Muscle layer of colon (tissue), 2 donors: ENCODE results near the gene VCAN.
A peak's percentile ranks its signal among the peaks of the same experiment; 100 is the strongest.
"Not testable (repeated sequence)": the region's sequence is repeated elsewhere in the genome, so short reads cannot be mapped to it uniquely, and the experiment has no call there.

Experiments used
- H3K27ac ChIP-seq: one replicate; pipeline ENCODE4 v1.7.0; 2013; ENCODE audit warnings: low read depth, mild to moderate bottlenecking, low read length, moderate library complexity
- H3K27me3 ChIP-seq, 2 donors: one replicate each; pipeline ENCODE4 v1.7.0; 2013; ENCODE audit warnings: low read length in 2 of 2, mild to moderate bottlenecking in 2 of 2; ENCODE audit not compliant: insufficient read depth in 2 of 2, control insufficient read depth in 1 of 2
- H3K36me3 ChIP-seq: one replicate; pipeline ENCODE4 v1.7.0; 2013; ENCODE audit warnings: mild to moderate bottlenecking, low read length; ENCODE audit not compliant: insufficient read depth
- H3K4me1 ChIP-seq: one replicate; pipeline ENCODE4 v1.7.0; 2013; ENCODE audit warnings: mild to moderate bottlenecking, low read length; ENCODE audit not compliant: insufficient read depth
- H3K4me3 ChIP-seq, 2 donors: one replicate each; pipeline ENCODE4 v1.7.0; 2013; ENCODE audit warnings: low read length in 2 of 2, low read depth in 1 of 2, mild to moderate bottlenecking in 1 of 2, moderate library complexity in 1 of 2
- H3K9ac ChIP-seq: one replicate; pipeline ENCODE4 v1.7.0; 2013; ENCODE audit warnings: low read length
- H3K9me3 ChIP-seq: one replicate; pipeline ENCODE4 v1.7.0; 2013; ENCODE audit warnings: mild to moderate bottlenecking, low read length
- donor health status: abdominal sarcoma.
- donor health status: Adenocarcinoma of cecum.

The VCAN gene

DNA sequence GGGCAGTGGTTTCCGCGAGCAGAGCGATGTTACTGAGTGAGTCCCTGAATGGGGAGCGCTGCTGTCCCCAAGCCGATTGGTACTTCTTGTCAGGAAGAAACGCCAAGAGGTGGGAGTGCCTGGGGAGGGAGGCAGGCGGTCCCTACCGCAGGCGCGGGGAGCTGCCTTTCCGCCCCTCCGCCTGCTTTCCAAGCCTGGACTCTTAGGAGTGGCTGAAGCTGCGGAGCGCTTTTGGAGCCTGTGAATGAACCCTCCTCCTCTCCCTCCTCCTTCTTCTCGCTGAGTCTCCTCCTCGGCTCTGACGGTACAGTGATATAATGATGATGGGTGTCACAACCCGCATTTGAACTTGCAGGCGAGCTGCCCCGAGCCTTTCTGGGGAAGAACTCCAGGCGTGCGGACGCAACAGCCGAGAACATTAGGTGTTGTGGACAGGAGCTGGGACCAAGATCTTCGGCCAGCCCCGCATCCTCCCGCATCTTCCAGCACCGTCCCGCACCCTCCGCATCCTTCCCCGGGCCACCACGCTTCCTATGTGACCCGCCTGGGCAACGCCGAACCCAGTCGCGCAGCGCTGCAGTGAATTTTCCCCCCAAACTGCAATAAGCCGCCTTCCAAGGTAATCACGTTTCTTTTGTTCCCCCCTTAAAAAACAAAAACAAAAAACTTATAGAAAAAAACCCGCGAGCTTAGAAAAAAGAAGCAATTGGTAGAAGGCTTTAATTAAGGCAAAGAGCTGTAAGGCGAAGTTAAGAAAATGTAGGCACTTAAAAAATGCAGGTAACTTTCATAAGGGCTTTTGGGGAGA, at the start of gene VCAN:
Gene VCAN (plus strand): TSS at position 340 of the 808 bp plus-strand sequence. CDS start 11,775 bp downstream, outside the sequence.
- Histone ChIP-seq H3K27me3 (peaks cover 16 to 48% of the 10 kb centered on the region in 2 donors), H3K36me3 (no peaks in the 10 kb centered on the region), H3K4me3 (peak within 1 kb of the TSS; percentile 61 to 62), H3K9me3 (no peaks in the 10 kb centered on the region), H3K9ac (no peak within 1 kb of the TSS), H3K4me1 (peaks cover 4% of the 10 kb centered on the region), H3K27ac (peak within 1 kb of the TSS; percentile 68)

DNA sequence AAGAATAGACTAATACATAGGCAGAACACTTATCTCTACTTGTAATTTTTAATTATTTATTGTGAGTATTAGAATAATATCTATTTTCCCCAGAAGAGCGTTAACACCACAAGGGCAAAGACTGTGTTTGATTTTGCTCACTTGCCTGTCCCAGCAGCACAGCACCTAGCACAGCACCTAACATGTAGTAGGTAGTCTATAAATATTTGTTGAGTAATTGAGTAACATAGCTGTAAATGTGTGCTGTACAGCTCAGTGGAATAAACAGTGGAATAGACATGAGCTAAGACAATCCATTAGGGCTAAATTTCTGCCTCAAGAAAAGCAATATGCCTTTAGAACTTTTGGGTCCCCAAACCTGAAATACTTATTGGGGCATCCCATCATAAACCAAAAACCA, 49.3 kb upstream of the VCAN start:
- Histone ChIP-seq H3K4me1 (no peaks in the 10 kb centered on the region), H3K4me3 (no peak overlapping the region), H3K9me3 (no peaks in the 10 kb centered on the region), H3K27me3 (no peaks in the 10 kb centered on the region), H3K27ac (no peak overlapping the region), H3K9ac (no peak overlapping the region), H3K36me3 (no peaks in the 10 kb centered on the region)

DNA sequence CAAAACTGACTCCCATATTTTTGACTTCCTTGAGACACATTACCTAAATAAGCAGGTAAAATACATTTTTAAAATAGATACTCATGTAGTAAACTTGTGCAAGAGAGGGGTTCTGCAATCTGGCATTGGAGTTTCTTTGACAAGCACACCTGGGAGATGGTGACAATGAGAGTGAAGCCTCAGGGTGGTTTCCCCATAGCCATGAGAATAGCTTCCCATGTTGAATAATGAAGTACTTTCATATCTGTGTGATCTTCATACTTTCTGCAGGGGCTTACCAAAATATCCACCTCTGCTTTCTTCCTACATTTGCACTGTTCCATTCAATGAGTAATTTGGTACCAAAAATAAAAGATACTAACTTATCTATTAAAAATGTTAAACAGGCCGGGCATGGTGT, 44.7 kb upstream of the VCAN start:
- no peaks in the 10 kb centered on the region for H3K9me3 ChIP-seq
- H3K9ac ChIP-seq = no peak overlapping the region
- no peaks in the 10 kb centered on the region for H3K27me3 ChIP-seq
- no peak overlapping the region for H3K4me3 ChIP-seq
- H3K27ac ChIP-seq = no peak overlapping the region
- H3K4me1 ChIP-seq = no peaks in the 10 kb centered on the region
- no peaks in the 10 kb centered on the region for H3K36me3 ChIP-seq

DNA sequence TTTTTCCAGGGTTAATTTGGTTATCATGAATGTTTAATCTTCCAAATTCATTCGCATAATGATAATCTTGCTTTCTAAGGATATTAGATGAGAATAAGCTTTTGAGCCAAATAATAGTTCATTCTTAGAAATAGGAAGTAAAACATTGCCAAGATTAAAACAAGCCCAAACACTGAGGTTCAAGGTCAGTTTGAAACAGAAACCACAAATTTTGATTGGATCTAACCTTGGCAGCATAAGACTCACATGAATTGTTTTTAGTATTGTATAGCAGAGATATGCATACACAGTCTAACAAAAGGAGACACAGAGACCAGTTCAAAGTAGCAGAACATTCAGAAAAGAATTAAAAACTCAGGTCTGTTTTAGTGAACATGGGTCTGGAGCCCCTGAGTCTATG, 43.4 kb upstream of the VCAN start:
- H3K4me3 ChIP-seq = no peak overlapping the region
- no peaks in the 10 kb centered on the region for H3K27me3 ChIP-seq
- no peak overlapping the region for H3K27ac ChIP-seq
- no peaks in the 10 kb centered on the region for H3K4me1 ChIP-seq
- H3K36me3 ChIP-seq = no peaks in the 10 kb centered on the region
- H3K9me3 ChIP-seq = no peaks in the 10 kb centered on the region
- no peak overlapping the region for H3K9ac ChIP-seq

DNA sequence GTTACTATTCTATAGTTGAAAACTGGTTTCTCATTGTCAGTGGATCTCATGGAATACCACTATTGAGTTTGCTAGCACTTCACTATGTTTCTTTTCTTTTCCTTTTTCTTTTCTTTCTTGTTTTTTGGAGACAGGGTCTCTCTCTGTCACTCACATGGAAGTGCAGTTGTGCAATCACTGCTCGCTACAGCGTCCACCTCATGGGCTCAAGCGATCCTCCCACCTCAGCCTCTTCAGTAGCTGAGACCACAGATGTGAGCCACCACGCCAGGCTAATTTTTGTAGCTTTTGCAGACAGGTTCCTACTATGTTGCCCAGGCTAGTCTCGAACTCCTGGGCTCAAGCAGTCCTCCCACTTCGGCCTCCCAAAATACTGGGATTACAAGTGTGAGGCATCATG, 42.7 kb upstream of the VCAN start:
- H3K4me3 ChIP-seq = no peak overlapping the region
- no peak overlapping the region for H3K27ac ChIP-seq
- no peaks in the 10 kb centered on the region for H3K36me3 ChIP-seq
- H3K9me3 ChIP-seq = no peaks in the 10 kb centered on the region
- no peaks in the 10 kb centered on the region for H3K27me3 ChIP-seq
- no peak overlapping the region for H3K9ac ChIP-seq
- no peaks in the 10 kb centered on the region for H3K4me1 ChIP-seq

DNA sequence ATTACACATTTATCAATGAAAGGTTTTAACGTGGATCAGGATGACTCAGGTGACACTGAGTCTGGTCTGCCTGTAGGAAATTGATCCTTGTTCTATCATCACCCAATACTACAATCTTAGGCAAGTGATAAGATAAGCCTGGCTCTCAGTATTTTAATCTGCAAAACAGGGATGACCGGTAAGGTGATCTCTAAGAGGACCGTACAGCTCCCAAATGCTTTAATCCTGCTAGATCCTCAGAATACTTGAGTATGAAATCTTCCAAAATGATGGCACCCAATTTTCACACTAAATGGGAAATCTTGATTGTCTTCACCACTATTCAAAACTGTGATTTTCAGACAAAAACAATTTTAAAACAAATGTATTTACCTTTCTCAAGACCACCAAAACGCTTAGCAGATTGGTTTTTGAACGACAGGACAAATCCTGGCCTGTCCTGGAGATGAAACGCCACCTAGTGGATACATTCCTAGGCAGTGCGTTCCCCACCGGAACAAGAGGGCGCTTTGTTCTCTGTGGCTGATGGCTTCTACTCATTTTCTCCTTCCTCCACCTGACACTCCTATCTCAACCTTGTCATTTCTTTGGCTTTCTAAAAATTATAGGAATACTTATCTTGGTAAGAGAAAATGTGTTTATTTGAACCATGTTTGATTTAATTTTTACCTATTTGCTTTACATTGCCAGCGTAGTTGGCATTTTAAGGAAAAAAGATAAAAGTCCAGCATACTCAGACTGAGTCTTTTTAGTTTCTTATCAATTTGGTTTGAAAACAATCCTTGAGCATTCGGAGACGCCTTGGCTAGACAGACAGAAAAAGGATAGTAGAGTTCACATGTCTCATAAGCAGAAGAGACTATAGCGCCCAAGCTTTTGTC, 41.2 kb upstream of the VCAN start:
- no peak overlapping the region for H3K4me3 ChIP-seq
- H3K9ac ChIP-seq = no peak overlapping the region
- H3K4me1 ChIP-seq = no peaks in the 10 kb centered on the region
- H3K36me3 ChIP-seq = no peaks in the 10 kb centered on the region
- H3K27me3 ChIP-seq = no peaks in the 10 kb centered on the region
- no peak overlapping the region for H3K27ac ChIP-seq
- H3K9me3 ChIP-seq = no peaks in the 10 kb centered on the region

DNA sequence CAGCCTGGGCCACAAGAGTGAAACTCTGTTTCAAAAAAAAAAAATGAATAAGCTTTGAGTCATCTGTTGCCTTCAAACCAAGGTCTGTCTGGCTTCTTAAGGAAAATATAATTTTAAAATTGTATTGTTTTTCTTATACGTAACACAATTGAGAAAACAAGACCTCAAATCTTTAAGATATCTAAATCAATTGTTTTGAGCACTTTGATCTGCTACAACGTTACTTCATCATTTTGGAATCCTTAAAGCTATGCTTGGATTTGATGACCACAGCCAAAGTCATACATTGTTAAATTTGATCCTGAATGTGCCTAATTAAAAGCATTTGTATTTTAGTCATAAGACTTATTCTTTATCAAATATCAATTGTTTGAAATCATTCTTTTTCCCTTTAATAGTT, 37.7 kb upstream of the VCAN start:
- Histone ChIP-seq H3K9ac (no peak overlapping the region), H3K27me3 (no peaks in the 10 kb centered on the region), H3K36me3 (no peaks in the 10 kb centered on the region), H3K4me1 (no peaks in the 10 kb centered on the region), H3K4me3 (no peak overlapping the region), H3K9me3 (no peaks in the 10 kb centered on the region), H3K27ac (no peak overlapping the region)

DNA sequence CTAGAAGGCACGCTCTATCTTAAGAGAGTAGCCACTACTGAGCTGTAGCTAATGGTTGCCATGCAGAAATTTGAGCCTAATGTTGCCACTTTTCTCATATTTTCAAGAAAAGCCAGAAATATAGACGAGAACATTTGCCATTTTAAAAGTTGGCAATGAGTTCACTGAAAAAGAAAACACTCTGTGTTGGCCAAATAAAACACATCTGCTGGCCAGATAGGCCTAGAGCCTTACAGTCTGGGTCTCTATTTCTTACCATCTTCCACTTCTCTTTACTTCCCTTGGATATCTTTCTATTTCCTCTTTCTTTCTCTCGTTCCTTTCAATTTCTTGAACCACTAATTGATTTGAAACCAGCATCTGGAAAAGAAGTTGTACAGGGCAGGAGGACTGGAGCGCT, 36.6 kb upstream of the VCAN start:
- Histone ChIP-seq H3K9me3 (no peaks in the 10 kb centered on the region), H3K9ac (no peak overlapping the region), H3K4me3 (no peak overlapping the region), H3K36me3 (no peaks in the 10 kb centered on the region), H3K27me3 (no peaks in the 10 kb centered on the region), H3K4me1 (no peaks in the 10 kb centered on the region), H3K27ac (no peak overlapping the region)

DNA sequence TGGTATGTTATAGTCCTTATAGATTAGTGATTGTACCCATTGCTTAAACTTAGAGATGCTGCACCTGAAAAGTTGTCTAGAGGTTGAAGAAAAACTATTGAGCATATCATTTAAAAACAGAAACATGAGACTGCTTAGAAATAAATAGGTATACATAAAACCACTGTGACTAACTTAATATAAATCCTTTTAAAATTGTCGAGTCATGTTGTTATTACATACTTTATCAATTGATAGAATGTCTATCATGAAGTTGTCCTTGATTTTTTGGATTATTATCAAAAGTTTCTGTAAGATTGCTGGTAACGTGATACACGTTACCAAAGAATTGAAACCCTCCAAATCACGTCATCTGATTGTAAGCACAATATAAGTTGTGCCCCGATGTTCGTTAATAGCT, 35.3 kb upstream of the VCAN start:
- Histone ChIP-seq H3K36me3 (no peaks in the 10 kb centered on the region), H3K27ac (no peak overlapping the region), H3K4me1 (no peaks in the 10 kb centered on the region)

DNA sequence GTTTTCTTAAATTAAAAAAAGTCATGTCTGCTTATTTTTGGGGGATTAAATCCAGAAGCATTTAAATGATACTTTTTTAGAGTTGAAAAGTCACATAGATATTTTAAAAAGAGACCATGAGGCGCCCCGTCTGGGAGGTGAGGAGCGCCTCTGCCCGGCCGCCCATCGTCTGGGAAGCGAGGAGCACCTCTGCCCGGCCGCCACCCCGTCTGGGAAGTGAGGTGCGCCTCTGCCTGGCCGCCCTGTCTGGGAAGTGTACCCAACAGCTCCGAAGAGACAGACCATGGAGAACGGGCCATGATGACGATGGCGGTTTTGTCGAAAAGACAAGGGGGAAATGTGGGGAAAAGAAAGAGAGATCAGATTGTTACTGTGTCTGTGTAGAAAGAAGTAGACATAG, 33.8 kb upstream of the VCAN start:
- not testable (repeated sequence) for H3K27me3 ChIP-seq, H3K36me3 ChIP-seq, H3K4me3 ChIP-seq, H3K4me1 ChIP-seq, H3K9me3 ChIP-seq, H3K27ac ChIP-seq, H3K9ac ChIP-seq

More for the DNA sequence above, 35.3 kb upstream of the VCAN start:
- H3K9ac ChIP-seq = no peak overlapping the region
- no peaks in the 10 kb centered on the region for H3K9me3 ChIP-seq
- H3K4me3 ChIP-seq = no peak overlapping the region
- no peaks in the 10 kb centered on the region for H3K27me3 ChIP-seq

DNA sequence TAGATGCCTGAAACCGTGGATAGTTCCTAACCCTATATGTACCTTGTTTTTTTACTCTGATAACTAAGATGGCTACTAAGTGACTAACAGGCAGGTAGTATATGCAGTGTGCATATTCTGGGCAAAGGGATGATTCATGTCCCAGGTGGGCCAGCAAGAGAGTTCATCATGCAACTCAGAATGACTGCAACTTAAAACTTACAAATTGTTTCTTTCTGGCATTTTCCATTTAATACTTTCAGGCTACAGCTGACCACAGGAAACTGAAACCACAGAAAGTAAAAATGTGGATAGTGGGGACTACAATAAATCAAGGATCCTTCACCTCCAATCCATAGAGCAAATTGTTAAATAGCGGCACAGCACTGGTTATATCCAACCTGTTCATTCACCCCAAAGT, 30.7 kb upstream of the VCAN start:
- no peak overlapping the region for H3K9ac ChIP-seq
- no peaks in the 10 kb centered on the region for H3K4me1 ChIP-seq
- no peaks in the 10 kb centered on the region for H3K9me3 ChIP-seq

More for the DNA sequence above, 30.7 kb upstream of the VCAN start:
- no peak overlapping the region for H3K27ac ChIP-seq
- no peaks in the 10 kb centered on the region for H3K36me3 ChIP-seq
- H3K4me3 ChIP-seq = no peak overlapping the region
- no peaks in the 10 kb centered on the region for H3K27me3 ChIP-seq
